GM19452 (cell line): Measurements from ENCODE around the gene IZUMO4.
"Not testable (repeated sequence)": the region's sequence is repeated elsewhere in the genome, so short reads cannot be mapped to it uniquely, and the experiment has no call there.

ENCODE experiments used
- ATAC-seq: cut with Tn5 transposase; IDR thresholded peaks from one replicate; pipeline ENCODE4 v1.9.1; 2021; ENCODE audit not compliant: unreplicated experiment

The IZUMO4 gene

GRCh38 chr19:2122251-2122650 is 25.5 kb downstream of the IZUMO4 start:
- no peak for ATAC-seq

- ATAC-seq = no peak
Measured at GRCh38 chr19:2122982-2123381, 26.3 kb downstream of the IZUMO4 start.

DNA sequence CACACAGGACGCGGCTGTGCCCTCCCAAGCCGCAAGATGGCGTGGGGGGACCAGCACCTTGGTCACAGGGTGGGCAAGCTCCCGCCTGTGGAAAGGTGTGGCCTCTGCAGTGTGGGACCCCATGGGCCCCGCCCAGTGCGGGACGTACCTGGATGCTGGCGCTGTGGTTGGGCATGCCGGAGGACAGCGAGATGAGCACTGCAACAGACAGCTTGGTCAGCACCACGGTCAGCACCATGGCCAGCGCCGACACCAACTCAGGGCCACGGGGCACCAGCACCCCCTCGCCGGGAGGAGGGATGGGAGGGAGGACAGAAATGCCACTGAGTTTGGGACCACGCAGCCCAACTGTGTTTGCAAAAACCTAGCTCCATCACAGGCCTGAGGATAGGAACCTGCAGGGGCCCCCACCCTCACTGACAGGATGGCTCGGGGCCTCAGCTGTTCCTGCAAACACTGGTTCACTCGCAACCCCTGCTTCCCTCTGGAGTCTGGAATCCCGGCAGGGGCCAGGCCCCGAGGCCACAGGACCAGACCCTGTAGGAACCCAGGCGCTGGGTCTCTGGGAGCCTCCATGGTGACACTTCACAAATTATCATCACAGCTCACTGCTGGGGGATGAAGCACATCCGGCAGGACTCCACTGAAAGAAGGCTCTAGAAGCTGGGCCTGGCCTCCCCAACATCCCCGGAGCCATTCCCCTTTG is 27.1 kb downstream of the IZUMO4 start:
- ATAC-seq = no peak

DNA sequence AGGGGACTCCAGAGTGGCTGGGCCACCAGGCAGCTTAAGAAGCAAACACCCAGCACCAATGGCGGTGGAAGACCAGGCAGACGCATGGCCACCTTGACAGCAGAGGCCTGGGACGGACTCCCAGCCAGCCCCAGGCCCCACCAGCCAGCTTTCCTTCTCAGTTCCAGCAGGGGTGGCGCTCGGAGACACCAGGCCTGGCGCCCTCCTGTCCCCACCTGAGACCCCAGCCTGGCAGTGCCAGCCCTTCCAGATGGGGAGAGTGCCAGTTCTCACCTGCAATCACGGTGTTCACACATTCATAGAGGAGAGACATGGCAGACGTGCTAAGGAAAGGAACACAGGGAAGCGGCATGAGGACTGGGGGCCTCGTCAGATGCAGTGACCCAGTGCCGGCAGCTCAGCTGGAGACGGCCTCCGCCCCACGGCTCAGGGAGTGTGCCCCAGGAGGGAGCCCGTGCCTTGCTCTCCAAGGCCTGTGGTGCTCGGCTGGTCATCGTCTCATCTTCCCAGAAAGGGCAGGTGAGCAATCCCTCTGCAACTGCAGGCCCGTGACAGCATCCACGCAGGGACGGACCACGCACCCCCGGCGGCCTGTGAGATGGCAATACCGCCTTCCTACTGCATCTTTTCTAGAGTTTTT is 30.3 kb downstream of the IZUMO4 start:
- ATAC-seq = no peak

DNA sequence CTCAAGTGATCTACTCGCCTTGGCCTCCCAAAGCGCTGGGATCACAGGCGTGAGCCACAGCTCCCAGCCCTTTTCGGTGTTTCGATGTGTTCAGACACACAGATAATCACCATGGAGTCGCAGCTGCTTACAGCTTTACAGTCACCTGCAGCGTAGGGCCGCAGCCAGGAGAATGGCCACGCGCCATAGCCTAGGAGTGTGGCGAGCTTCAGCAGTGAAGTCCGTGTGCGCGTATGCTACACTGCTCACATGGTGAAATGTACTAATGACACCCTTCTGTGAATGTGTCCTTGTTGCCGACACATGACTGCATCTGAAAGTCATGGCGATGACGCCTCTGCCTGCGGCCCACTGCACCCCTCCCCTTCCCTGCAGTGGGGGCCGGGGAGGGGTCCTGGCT is 31.0 kb downstream of the IZUMO4 start:
- no peak for ATAC-seq

GRCh38 chr19:2128252-2128651 is 31.5 kb downstream of the IZUMO4 start:
- not testable (repeated sequence) for ATAC-seq

DNA sequence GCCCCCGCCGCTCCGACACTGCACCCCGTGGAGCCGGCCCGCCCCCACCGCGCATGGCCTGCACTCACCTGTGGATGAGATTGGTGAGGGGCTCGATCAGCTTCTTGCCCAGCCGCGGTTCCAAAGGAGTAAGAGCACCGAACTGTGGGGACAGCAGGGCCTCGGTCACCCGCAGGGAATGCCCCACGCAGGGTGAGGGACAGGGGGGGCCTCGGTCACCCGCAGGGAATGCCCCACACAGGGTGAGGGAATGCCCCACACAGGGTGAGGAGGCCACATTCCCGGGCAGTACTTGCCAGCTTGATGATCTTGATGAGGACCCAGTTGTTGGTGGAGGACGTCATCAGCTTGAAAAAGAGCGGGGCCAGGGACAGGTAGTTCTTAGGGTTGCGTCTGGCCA is 32.3 kb downstream of the IZUMO4 start:
- no peak for ATAC-seq

GRCh38 chr19:2129486-2129885 is 32.8 kb downstream of the IZUMO4 start:
- ATAC-seq = no peak

- ATAC-seq = no peak
Measured at GRCh38 chr19:2129892-2130770, 33.4 kb downstream of the IZUMO4 start.

DNA sequence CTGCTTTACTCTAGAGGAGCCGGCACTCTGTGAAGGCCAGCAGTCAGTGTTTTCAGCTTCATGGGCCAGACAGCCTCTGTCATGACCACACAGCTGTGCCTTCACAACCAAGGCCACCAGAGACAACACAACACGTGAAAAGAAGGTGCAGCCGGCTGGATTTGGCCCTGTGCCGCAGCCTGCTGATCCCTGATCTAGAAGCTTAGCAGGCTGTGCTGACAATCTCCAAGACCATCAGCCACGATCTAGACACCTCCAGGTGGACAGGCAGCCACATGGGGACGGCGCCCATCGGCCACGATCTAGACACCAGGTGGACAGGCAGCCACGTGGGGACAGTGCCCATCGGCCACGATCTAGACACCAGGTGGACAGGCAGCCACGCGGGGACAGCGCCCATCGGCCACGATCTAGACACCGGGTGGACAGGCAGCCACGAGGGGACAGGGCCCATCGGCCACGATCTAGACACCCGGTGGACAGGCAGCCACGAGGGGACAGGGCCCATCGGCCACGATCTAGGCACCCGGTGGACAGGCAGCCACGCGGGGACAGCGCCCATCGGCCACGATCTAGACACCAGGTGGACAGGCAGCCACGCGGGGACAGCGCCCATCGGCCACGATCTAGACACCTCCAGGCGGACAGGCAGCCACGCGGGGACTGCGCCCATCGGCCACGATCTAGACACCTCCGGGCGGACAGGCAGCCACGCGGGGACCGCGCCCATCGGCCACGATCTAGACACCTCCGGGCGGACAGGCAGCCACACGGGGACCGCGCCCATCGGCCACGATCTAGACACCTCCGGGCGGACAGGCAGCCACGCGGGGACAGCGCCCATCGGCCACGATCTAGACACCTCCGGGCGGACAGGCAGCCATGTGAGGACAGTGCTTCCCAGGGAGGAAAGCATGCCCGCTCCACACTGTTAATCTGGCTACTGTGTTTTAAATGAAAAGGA is 34.6 kb downstream of the IZUMO4 start:
- ATAC-seq = not testable (repeated sequence)

- ATAC-seq = no peak
Measured at GRCh38 chr19:2132191-2132590, 35.5 kb downstream of the IZUMO4 start.

- ATAC-seq = no peak
Measured at GRCh38 chr19:2132731-2133490, 36.2 kb downstream of the IZUMO4 start.

DNA sequence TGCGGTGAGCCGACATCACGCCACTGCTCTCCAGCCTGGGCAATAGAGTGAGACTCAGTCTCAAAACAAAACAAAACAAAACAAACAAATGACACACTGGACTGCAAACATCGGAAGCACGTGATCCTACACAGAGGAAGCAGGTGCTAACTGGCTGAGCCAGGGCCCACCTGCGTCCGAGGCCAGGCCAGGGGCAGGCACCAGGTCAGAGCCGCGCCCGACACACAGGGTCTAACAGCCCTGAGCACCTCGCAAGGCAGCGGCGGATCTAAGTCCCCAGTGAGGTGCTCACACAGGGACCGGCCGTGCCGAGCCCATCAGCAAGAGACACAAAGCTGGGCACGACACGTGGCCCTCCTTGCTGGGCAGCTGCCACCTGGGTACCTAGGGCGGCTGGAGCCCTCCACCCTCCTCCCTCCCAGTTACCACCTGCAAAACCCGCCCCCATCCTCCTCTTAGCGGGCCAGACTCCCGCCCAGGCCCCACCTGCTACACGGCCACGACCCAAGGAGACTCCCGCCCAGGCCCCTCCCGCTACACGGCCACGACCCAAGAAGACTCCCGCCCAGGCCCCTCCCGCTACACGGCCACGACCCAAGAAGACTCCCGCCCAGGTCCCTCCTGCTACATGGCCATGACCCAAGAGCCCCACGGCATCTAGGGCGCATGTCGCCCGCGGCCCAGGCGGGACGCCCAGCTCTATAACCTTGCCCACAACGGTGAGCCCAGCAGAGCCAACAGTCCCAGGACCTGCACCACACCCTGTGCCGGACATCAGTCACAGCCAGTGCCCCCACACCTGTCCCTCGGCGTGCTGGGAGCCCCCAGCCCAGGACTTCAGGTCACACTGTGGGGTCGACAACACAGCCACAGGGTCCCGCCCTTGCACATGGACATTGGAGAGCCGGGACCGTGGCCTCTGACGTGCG is 39.0 kb downstream of the IZUMO4 start:
- ATAC-seq = no peak

GRCh38 chr19:2136796-2137195 is 40.1 kb downstream of the IZUMO4 start:
- no peak for ATAC-seq

- ATAC-seq = no peak
Measured at GRCh38 chr19:2138061-2138728, 41.5 kb downstream of the IZUMO4 start.

- ATAC-seq = no peak
Measured at GRCh38 chr19:2139385-2140137, 42.8 kb downstream of the IZUMO4 start.

DNA sequence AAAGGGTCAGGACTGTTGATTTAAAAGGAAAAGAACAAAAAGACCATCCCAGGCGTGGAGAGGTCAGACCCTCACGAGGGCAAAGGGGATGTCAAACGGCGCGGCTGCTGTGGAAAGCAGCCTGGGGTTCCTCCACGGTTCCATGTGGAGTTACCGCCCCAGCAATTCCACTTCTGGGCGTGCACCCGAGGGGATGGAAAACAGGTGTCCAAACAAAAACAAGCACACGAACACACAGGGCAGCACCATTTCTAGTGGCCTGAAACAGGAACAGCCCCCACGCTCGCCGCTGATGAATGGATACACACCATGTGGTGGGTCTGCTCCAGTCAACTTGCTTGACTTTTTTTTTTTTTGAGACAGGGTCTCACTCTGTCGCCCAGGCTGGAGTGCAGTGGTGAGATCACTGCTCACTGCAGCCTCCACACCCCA is 43.4 kb downstream of the IZUMO4 start:
- no peak for ATAC-seq
